IMR-90 (cell line): ENCODE results near the gene ZNF575. TPM values are rescaled to one million over a fixed set of nuclear protein-coding genes. Genes with fewer than 3 reads are reported as not detected.

Source experiments
- ATAC-seq: fragments of 200-7000 bp; cut with Tn5 transposase; 2 replicates; pipeline ENCODE4 v1.9.1; 2020; ENCODE audit warnings: low read depth, mild to moderate bottlenecking, moderate library complexity
- BruUV-seq: library from RNA; stranded (reverse); fragments of 400-500 nt; replicated peaks from 2 replicates; lab custom pipeline; 2021; lab: Mats Ljungman, UMichigan
- CTCF ChIA-PET: fragments of 300-600 bp; formaldehyde crosslinking; extraction: SDS; loops from one replicate; lab custom pipeline; 2021; ENCODE audit warnings: antibody characterized with exemption; lab: Yijun Ruan, JAX
- POLR2A ChIA-PET: fragments of 300-600 bp; sonication (Branson Sonifier 250); formaldehyde crosslinking; loops from one replicate; lab custom pipeline; 2022; ENCODE audit warnings: antibody characterized with exemption; ENCODE audit not compliant: unreplicated experiment; lab: Charles Lee
- DNase-seq: peaks from one replicate; pipeline ENCODE4 v3.0.0; 2013
- H2AFZ ChIP-seq: replicated peaks from 2 replicates; pipeline ENCODE3; 2013; ENCODE audit warnings: low read length, mild to moderate bottlenecking; ENCODE audit not compliant: poor library complexity
- H2AK5ac ChIP-seq: 2 replicates; pipeline ENCODE4 v1.6.1; 2013; ENCODE audit warnings: low read depth, low read length, inconsistent platforms
- H2AK9ac ChIP-seq: replicated peaks from 2 replicates; pipeline ENCODE3; 2013; ENCODE audit warnings: mild to moderate bottlenecking, low read depth, low read length, moderate library complexity; ENCODE audit not compliant: poor library complexity
- H2BK120ac ChIP-seq: 2 replicates; pipeline ENCODE4 v1.6.1; 2013; ENCODE audit warnings: low read depth, low read length, inconsistent platforms
- H2BK15ac ChIP-seq: 3 replicates; pipeline ENCODE4 v1.6.1; 2013; ENCODE audit warnings: low read depth, low read length, inconsistent platforms
- H2BK20ac ChIP-seq: 2 replicates; pipeline ENCODE4 v1.6.1; 2013; ENCODE audit warnings: low read depth, mild to moderate bottlenecking, inconsistent platforms, low read length, moderate library complexity
- H2BK5ac ChIP-seq: 2 replicates; pipeline ENCODE4 v1.6.1; 2013; ENCODE audit warnings: mild to moderate bottlenecking, low read depth, low read length, inconsistent platforms; ENCODE audit not compliant: poor library complexity, severe bottlenecking
- H3K14ac ChIP-seq: replicated peaks from 2 replicates; pipeline ENCODE4 v1.6.1; 2013; ENCODE audit warnings: low read depth, low read length, inconsistent platforms
- H3K18ac ChIP-seq: 2 replicates; pipeline ENCODE4 v1.6.1; 2013; ENCODE audit warnings: low read depth, low read length, control low read depth
- H3K23ac ChIP-seq: 2 replicates; pipeline ENCODE4 v1.6.1; 2013; ENCODE audit warnings: low read depth, low read length, inconsistent platforms
- H3K27ac ChIP-seq: 2 replicates; pipeline ENCODE4 v1.5.1; 2013; ENCODE audit warnings: mild to moderate bottlenecking, control low read depth, low read length; ENCODE audit not compliant: insufficient read depth
- H3K27me3 ChIP-seq: 2 replicates; pipeline ENCODE4 v1.6.1; 2013; ENCODE audit warnings: low read length; ENCODE audit not compliant: control insufficient read depth, insufficient read depth
- H3K36me3 ChIP-seq: 2 replicates; pipeline ENCODE4 v1.6.1; 2013; ENCODE audit warnings: low read length, mixed read lengths; ENCODE audit not compliant: control insufficient read depth, insufficient read depth
- H3K4ac ChIP-seq: 2 replicates; pipeline ENCODE4 v1.6.1; 2013; ENCODE audit warnings: low read depth, low read length, inconsistent platforms
- H3K4me1 ChIP-seq: 2 replicates; pipeline ENCODE4 v1.6.1; 2013; ENCODE audit warnings: low read length, mixed read lengths; ENCODE audit not compliant: control insufficient read depth, insufficient read depth
- H3K4me2 ChIP-seq: 2 replicates; pipeline ENCODE4 v1.6.1; 2013; ENCODE audit warnings: low read depth, mild to moderate bottlenecking, control low read depth, low read length, moderate library complexity
- H3K4me3 ChIP-seq: 2 replicates; pipeline ENCODE4 v1.5.1; 2013; ENCODE audit warnings: low read depth, mild to moderate bottlenecking, control low read depth, low read length, moderate library complexity; ENCODE audit not compliant: insufficient read depth
- H3K56ac ChIP-seq: 2 replicates; pipeline ENCODE4 v1.6.1; 2013; ENCODE audit warnings: low read length, inconsistent platforms; ENCODE audit not compliant: insufficient read depth; ENCODE audit errors: extremely low read depth
- H3K79me1 ChIP-seq, 2 experiments: 2 replicates each; pipeline ENCODE4 v1.6.1; 2013; ENCODE audit warnings: low read length in 2 of 2, inconsistent platforms in 1 of 2, low read depth in 1 of 2
- H3K9ac ChIP-seq: 2 replicates; pipeline ENCODE4 v1.6.1; 2013; ENCODE audit warnings: low read depth, low read length, control low read depth
- H3K9me1 ChIP-seq: 2 replicates; pipeline ENCODE4 v1.6.1; 2013; ENCODE audit warnings: low read length, inconsistent platforms; ENCODE audit not compliant: insufficient read depth
- H3K9me3 ChIP-seq: 2 replicates; pipeline ENCODE4 v1.6.1; 2013; ENCODE audit warnings: low read length; ENCODE audit not compliant: control insufficient read depth, insufficient read depth
- H4K20me1 ChIP-seq: 2 replicates; pipeline ENCODE4 v1.6.1; 2013; ENCODE audit warnings: low read length, inconsistent platforms; ENCODE audit not compliant: insufficient read depth
- H4K5ac ChIP-seq: 2 replicates; pipeline ENCODE4 v1.6.1; 2013; ENCODE audit warnings: mild to moderate bottlenecking, low read depth, low read length, control low read depth
- H4K8ac ChIP-seq, 2 experiments: 2 replicates each; pipeline ENCODE4 v1.6.1; 2013; ENCODE audit warnings: low read depth in 2 of 2, low read length in 2 of 2, control low read depth in 1 of 2, inconsistent platforms in 1 of 2
- H4K91ac ChIP-seq: 2 replicates; pipeline ENCODE4 v1.6.1; 2013; ENCODE audit warnings: low read depth, low read length, inconsistent platforms; ENCODE audit not compliant: insufficient read depth
- BHLHE40 ChIP-seq: fragments of 150-350 bp; IDR thresholded peaks from 2 replicates; pipeline ENCODE4 v1.6.1; 2016; ENCODE audit warnings: mild to moderate bottlenecking, low read depth, low read length
- CEBPB ChIP-seq: IDR thresholded peaks from 2 replicates; pipeline ENCODE4 v1.6.1; 2012; ENCODE audit warnings: low read depth, low read length, improper control_type of control experiment
- CHD1 ChIP-seq: IDR thresholded peaks from 2 replicates; pipeline ENCODE4 v1.6.1; 2012; ENCODE audit warnings: low read depth, low read length, improper control_type of control experiment
- FOS ChIP-seq: fragments of 150-350 bp; IDR thresholded peaks from 2 replicates; pipeline ENCODE4 v1.6.1; 2016; ENCODE audit warnings: low read depth, low read length
- MAFK ChIP-seq: IDR thresholded peaks from 2 replicates; pipeline ENCODE4 v1.6.1; 2012; ENCODE audit warnings: low read depth, low read length, improper control_type of control experiment
- MAZ ChIP-seq: IDR thresholded peaks from 2 replicates; pipeline ENCODE4 v1.6.1; 2012; ENCODE audit warnings: low read depth, mild to moderate bottlenecking, low read length, improper control_type of control experiment, moderate library complexity, borderline replicate concordance
- MXI1 ChIP-seq: IDR thresholded peaks from 2 replicates; pipeline ENCODE4 v1.6.1; 2012; ENCODE audit warnings: low read depth, mild to moderate bottlenecking, low read length, moderate library complexity, borderline replicate concordance
- NFE2L2 ChIP-seq: fragments of 150-350 bp; IDR thresholded peaks from 2 replicates; pipeline ENCODE4 v1.6.1; 2016; ENCODE audit warnings: low read depth, mild to moderate bottlenecking, low read length
- POLR2A ChIP-seq: IDR thresholded peaks from 2 replicates; pipeline ENCODE4 v1.6.1; 2012; ENCODE audit warnings: mild to moderate bottlenecking, low read depth, low read length
- RAD21 ChIP-seq: IDR thresholded peaks from 2 replicates; pipeline ENCODE4 v1.6.1; 2012; ENCODE audit warnings: low read length, improper control_type of control experiment
- RCOR1 ChIP-seq: IDR thresholded peaks from 2 replicates; pipeline ENCODE4 v1.6.1; 2012; ENCODE audit warnings: mild to moderate bottlenecking, low read length, improper control_type of control experiment; ENCODE audit not compliant: insufficient replicate concordance
- RFX5 ChIP-seq: IDR thresholded peaks from 2 replicates; pipeline ENCODE4 v1.8.0; 2012; ENCODE audit warnings: low read depth, mild to moderate bottlenecking, low read length, moderate library complexity
- SMC3 ChIP-seq: fragments of 150-350 bp; IDR thresholded peaks from 2 replicates; pipeline ENCODE4 v1.6.1; 2016; ENCODE audit warnings: low read depth, mild to moderate bottlenecking, antibody characterized with exemption, low read length, moderate library complexity
- WGBS, 2 experiments: methylation state at CpG; one replicate each; pipeline versions ENCODE4 v1.1.5 to v1.1.7; 2013; ENCODE audit warnings: missing lambda C conversion rate in 2 of 2; ENCODE audit not compliant: insufficient read length in 1 of 2; ENCODE audit errors: extremely low coverage in 2 of 2; 5-methylcytosine and 5-hydroxymethylcytosine counted together
- dilution Hi-C: fragments of 300-500 bp; cut with HindIII; formaldehyde crosslinking; loops from one replicate; pipeline ENCODE4 v1.14.3; 2018; ENCODE audit warnings: low sequenced_read_pairs; ENCODE audit not compliant: unreplicated experiment
- in situ Hi-C: fragments of 300-500 bp; cut with MboI; formaldehyde crosslinking; loops from 3 replicates; pipeline ENCODE4 v1.14.3; 2019; ENCODE audit warnings: low sequenced_read_pairs, inconsistent platforms, mixed read lengths
- intact Hi-C: fragments of 100-400 bp; cut with micrococcal nuclease; formaldehyde crosslinking; loops from 2 replicates; pipeline ENCODE4 v1.10.0; 2022
- polyA plus RNA-seq, 3 experiments: library from polyadenylated mRNA; depleted of rRNA; stranded (reverse); fragments of >200 nt; gene quantifications; 2 replicates each; pipeline ENCODE4 v1.2.3, GENCODE V29; 2012; ENCODE audit warnings: low replicate concordance in 1 of 3
- total RNA-seq: library from RNA; depleted of rRNA; stranded (reverse); fragments of >200 nt; gene quantifications from 2 replicates; pipeline ENCODE4 v1.2.3, GENCODE V29; 2012
- TF ChIP-seq, protein P1 (sequence below): conservative IDR thresholded peaks from 2 replicates; pipeline ENCODE4 v1.5.1; 2012; ENCODE audit warnings: mild to moderate bottlenecking, low read depth, low read length, improper control_type of control experiment
- TF ChIP-seq, protein P2 (sequence below): fragments of 150-350 bp; IDR thresholded peaks from 2 replicates; pipeline ENCODE4 v1.6.1; 2017; ENCODE audit warnings: mild to moderate bottlenecking, antibody characterized with exemption, low read length, low read depth
- TF ChIP-seq, protein P3 (sequence below): fragments of 150-350 bp; IDR thresholded peaks from 2 replicates; pipeline ENCODE4 v1.6.1; 2016; ENCODE audit warnings: low read depth, mild to moderate bottlenecking, low read length, moderate library complexity, borderline replicate concordance

ZNF575 gene
- total and polyA plus RNA-seq, 2 of the 4 experiments (the other 2 are of a cell fraction) = 0.77 TPM; not detected in 1

DNA sequence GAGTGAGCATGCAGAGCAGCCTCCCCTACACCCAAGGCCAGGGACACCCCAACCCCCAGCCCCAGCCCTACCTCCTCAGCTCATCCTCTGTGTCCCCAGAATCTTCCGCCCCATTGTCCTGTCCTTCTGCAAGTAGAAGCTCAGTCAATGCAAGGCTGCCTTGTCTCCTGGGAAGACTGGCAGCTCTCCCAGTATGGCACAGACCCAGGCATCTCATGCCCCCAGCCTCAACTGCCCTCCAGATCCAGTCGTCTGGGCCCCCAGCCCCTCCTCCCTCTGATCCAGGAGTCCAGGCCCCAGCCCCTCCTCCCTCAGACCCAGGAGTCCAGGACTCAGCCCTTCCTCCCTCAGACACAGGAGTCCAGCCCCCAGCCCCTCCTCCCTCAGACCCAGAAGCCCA, 13.0 kb downstream of the ZNF575 start:
- no peak overlapping the region for H3K4ac ChIP-seq
- no peak overlapping the region for H2BK20ac ChIP-seq
- dilution Hi-C loops = no loop called here
- no peak overlapping the region for H2AFZ ChIP-seq
- no peaks in the 10 kb centered on the region for H3K79me1 ChIP-seq
- peaks cover 34% of the 10 kb centered on the region for H3K36me3 ChIP-seq
- ATAC-seq (no peak), DNase-seq (no peak)
- no peak overlapping the region for H3K27ac ChIP-seq
- H4K5ac ChIP-seq = no peak overlapping the region
- H2AK9ac ChIP-seq = no peak overlapping the region
- no peaks in the 10 kb centered on the region for H4K20me1 ChIP-seq
- no peak overlapping the region for H2AK5ac ChIP-seq
- no peak overlapping the region for H3K14ac ChIP-seq
- 100% methylated on average over 1 of the region's 2 CpGs; no CpG with 5 or more reads in 1 of the 2 experiments for WGBS, 2 experiments
- no peak overlapping the region for H3K23ac ChIP-seq
- CTCF ChIA-PET = interaction anchor here (0.5 kb wide), 2 partner anchors 10 to 174 kb away, joined by 3 to 4 read pairs; no protein-coding TSS in a partner anchor
- no peak overlapping the region for H3K4me2 ChIP-seq
- POLR2A ChIA-PET = no interaction called here
- no peaks in the 10 kb centered on the region for H3K27me3 ChIP-seq
- in situ Hi-C loops = no loop called here
- H2BK15ac ChIP-seq = no peak overlapping the region
- no peaks in the 10 kb centered on the region for H3K9me3 ChIP-seq
- TF ChIP-seq MAFK = no peak
- TF ChIP-seq RFX5 = no peak
- no peak for TF ChIP-seq NFE2L2
- no peak for TF ChIP-seq CEBPB
- TF ChIP-seq BHLHE40 = no peak
- TF ChIP-seq SMC3 = no peak
- TF ChIP-seq, protein P1, sequence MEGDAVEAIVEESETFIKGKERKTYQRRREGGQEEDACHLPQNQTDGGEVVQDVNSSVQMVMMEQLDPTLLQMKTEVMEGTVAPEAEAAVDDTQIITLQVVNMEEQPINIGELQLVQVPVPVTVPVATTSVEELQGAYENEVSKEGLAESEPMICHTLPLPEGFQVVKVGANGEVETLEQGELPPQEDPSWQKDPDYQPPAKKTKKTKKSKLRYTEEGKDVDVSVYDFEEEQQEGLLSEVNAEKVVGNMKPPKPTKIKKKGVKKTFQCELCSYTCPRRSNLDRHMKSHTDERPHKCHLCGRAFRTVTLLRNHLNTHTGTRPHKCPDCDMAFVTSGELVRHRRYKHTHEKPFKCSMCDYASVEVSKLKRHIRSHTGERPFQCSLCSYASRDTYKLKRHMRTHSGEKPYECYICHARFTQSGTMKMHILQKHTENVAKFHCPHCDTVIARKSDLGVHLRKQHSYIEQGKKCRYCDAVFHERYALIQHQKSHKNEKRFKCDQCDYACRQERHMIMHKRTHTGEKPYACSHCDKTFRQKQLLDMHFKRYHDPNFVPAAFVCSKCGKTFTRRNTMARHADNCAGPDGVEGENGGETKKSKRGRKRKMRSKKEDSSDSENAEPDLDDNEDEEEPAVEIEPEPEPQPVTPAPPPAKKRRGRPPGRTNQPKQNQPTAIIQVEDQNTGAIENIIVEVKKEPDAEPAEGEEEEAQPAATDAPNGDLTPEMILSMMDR = no peak
- TF ChIP-seq MXI1 = no peak
- no peak for TF ChIP-seq POLR2A
- TF ChIP-seq FOS = no peak
- TF ChIP-seq MAZ = no peak
- TF ChIP-seq RAD21 = no peak
- TF ChIP-seq RCOR1 = no peak
- TF ChIP-seq, protein P2, sequence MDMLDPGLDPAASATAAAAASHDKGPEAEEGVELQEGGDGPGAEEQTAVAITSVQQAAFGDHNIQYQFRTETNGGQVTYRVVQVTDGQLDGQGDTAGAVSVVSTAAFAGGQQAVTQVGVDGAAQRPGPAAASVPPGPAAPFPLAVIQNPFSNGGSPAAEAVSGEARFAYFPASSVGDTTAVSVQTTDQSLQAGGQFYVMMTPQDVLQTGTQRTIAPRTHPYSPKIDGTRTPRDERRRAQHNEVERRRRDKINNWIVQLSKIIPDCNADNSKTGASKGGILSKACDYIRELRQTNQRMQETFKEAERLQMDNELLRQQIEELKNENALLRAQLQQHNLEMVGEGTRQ = no peak
- TF ChIP-seq CHD1 = no peak
- TF ChIP-seq, protein P3, sequence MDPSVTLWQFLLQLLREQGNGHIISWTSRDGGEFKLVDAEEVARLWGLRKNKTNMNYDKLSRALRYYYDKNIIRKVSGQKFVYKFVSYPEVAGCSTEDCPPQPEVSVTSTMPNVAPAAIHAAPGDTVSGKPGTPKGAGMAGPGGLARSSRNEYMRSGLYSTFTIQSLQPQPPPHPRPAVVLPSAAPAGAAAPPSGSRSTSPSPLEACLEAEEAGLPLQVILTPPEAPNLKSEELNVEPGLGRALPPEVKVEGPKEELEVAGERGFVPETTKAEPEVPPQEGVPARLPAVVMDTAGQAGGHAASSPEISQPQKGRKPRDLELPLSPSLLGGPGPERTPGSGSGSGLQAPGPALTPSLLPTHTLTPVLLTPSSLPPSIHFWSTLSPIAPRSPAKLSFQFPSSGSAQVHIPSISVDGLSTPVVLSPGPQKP = no peak
- H4K8ac ChIP-seq = no peak overlapping the region
- no peak overlapping the region for H2BK5ac ChIP-seq
- H3K9ac ChIP-seq = no peak overlapping the region
- no peak overlapping the region for H4K91ac ChIP-seq
- H3K9me1 ChIP-seq = no peaks in the 10 kb centered on the region
- H3K18ac ChIP-seq = no peak overlapping the region
- no peaks in the 10 kb centered on the region for H3K4me1 ChIP-seq
- no peak overlapping the region for H3K56ac ChIP-seq
- H2BK120ac ChIP-seq = no peak overlapping the region
- H3K4me3 ChIP-seq = no peak overlapping the region
- intact Hi-C loops = no loop called here
- BruUV-seq = no TSS peak
